Fibroblast of the aortic adventitia (primary cell): Measurements from ENCODE around the gene PTPRR. TPM values are rescaled to one million over a fixed set of nuclear protein-coding genes. Genes with fewer than 3 reads are reported as not detected.

ENCODE experiments used
- DNase-seq: peaks from one replicate; pipeline ENCODE4 v3.0.0-alpha.2; 2010; ENCODE audit warnings: low read depth
- H3K4me3 ChIP-seq: 2 replicates; pipeline ENCODE4 v1.5.1; 2011; ENCODE audit warnings: low read depth, mild to moderate bottlenecking, control low read depth, low read length, moderate library complexity
- CTCF ChIP-seq: IDR thresholded peaks from 2 replicates; pipeline ENCODE4 v1.5.1; 2011; ENCODE audit warnings: mild to moderate bottlenecking, low read length, control low read depth, inconsistent platforms; ENCODE audit not compliant: insufficient read depth
- total RNA-seq: library from RNA; depleted of rRNA; stranded (reverse); fragments of >200 nt; gene quantifications from 2 replicates; pipeline ENCODE4 v1.2.3, GENCODE V29; 2012; ENCODE audit warnings: low replicate concordance

PTPRR gene
- total RNA-seq, 1 donor, result 1.4 TPM

GRCh38 chr12:70796989-70797388, 123.5 kb downstream of the PTPRR start:
- H3K4me3 ChIP-seq, result no peak overlapping the region
- DNase-seq, result no peak
- no peak for TF ChIP-seq CTCF

- TF ChIP-seq CTCF, result no peak
These were observed 124.9 kb downstream of the PTPRR start for GRCh38 chr12:70795608-70796007.

GRCh38 chr12:70794131-70794530, 126.4 kb downstream of the PTPRR start:
- TF ChIP-seq CTCF, result no peak
- no peak overlapping the region for H3K4me3 ChIP-seq
- no peak for DNase-seq

More at GRCh38 chr12:70795608-70796007, 124.9 kb downstream of the PTPRR start:
- no peak overlapping the region for H3K4me3 ChIP-seq
- DNase-seq, result no peak

- no peak for DNase-seq
- no peak overlapping the region for H3K4me3 ChIP-seq
- TF ChIP-seq CTCF, result no peak
These were observed 131.8 kb downstream of the PTPRR start for GRCh38 chr12:70788774-70789173.

- no peak for TF ChIP-seq CTCF
- H3K4me3 ChIP-seq, result no peak overlapping the region
- DNase-seq, result no peak
These were observed 132.9 kb downstream of the PTPRR start for GRCh38 chr12:70787612-70788011.

GRCh38 chr12:70785896-70786295, 134.6 kb downstream of the PTPRR start:
- TF ChIP-seq CTCF, result no peak
- DNase-seq, result no peak

GRCh38 chr12:70784042-70784668, 136.4 kb downstream of the PTPRR start:
- no peak overlapping the region for H3K4me3 ChIP-seq
- DNase-seq, result no peak
- TF ChIP-seq CTCF, result no peak

More at GRCh38 chr12:70785896-70786295, 134.6 kb downstream of the PTPRR start:
- no peak overlapping the region for H3K4me3 ChIP-seq
